Ishikawa (cell line): ENCODE data around the gene GARNL3.

Experiments
- CEBPB ChIP-seq: IDR thresholded peaks from 2 replicates; pipeline ENCODE4 v1.6.1; 2012
- CREB1 ChIP-seq: IDR thresholded peaks from 2 replicates; pipeline ENCODE4 v1.6.1; 2012; ENCODE audit warnings: low read depth
- EGR1 ChIP-seq: IDR thresholded peaks from 2 replicates; pipeline ENCODE4 v1.6.1; 2012
- EP300 ChIP-seq: IDR thresholded peaks from 2 replicates; pipeline ENCODE4 v1.6.1; 2012; ENCODE audit warnings: borderline replicate concordance
- FOXM1 ChIP-seq: IDR thresholded peaks from 2 replicates; pipeline ENCODE4 v1.6.1; 2012; ENCODE audit warnings: low read depth, borderline replicate concordance
- NFIC ChIP-seq: IDR thresholded peaks from 2 replicates; pipeline ENCODE4 v1.6.1; 2012
- RAD21 ChIP-seq: IDR thresholded peaks from 2 replicates; pipeline ENCODE4 v1.6.1; 2012; ENCODE audit warnings: low read depth
- TAF1 ChIP-seq: IDR thresholded peaks from 2 replicates; pipeline ENCODE4 v1.6.1; 2012; ENCODE audit warnings: low read depth, mild to moderate bottlenecking
- TCF12 ChIP-seq: IDR thresholded peaks from 2 replicates; pipeline ENCODE4 v1.6.1; 2012; ENCODE audit warnings: low read depth
- TEAD4 ChIP-seq: IDR thresholded peaks from 2 replicates; pipeline ENCODE4 v1.6.1; 2012
- YY1 ChIP-seq: IDR thresholded peaks from 2 replicates; pipeline ENCODE4 v1.6.1; 2012; ENCODE audit warnings: low read depth
- ZBTB7A ChIP-seq: IDR thresholded peaks from 2 replicates; pipeline ENCODE4 v1.6.1; 2012; ENCODE audit warnings: low read depth
- TF ChIP-seq, protein P1 (sequence below): IDR thresholded peaks from 2 replicates; pipeline ENCODE4 v1.6.1; 2012
- TF ChIP-seq, protein P2 (sequence below): IDR thresholded peaks from 2 replicates; pipeline ENCODE4 v1.6.1; 2012
- TF ChIP-seq, protein P3 (sequence below): IDR thresholded peaks from 2 replicates; pipeline ENCODE4 v1.6.1; 2012; ENCODE audit warnings: low read depth, mild to moderate bottlenecking

GARNL3 gene

DNA sequence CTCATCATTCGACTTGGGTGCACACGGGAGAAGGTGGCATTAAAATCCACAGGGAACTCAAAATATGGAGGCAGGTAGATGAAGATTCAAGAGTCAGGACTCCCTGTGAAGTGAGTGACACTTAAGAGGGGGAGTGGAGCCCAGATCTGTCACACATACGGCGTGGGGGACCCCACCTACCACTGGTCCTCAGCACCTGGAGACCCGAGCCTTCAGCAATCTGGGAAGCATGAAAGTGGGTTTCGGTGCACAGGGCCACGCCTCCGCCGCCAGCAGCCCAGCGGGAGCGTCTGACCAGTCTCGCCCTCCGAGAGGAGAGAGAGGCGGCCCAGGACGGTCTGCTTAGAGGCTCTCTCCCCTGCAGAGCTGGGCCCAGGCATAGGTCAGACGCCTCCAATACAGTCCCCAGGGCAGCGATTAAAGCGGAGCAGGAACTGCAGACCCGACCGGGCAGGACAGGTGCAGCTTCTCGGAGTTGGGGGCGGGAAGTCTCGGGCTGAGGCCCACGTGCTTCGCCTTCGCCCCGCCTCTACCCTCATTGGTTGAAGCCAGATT is 131.8 kb downstream of the GARNL3 start:
- TF ChIP-seq, protein P1, sequence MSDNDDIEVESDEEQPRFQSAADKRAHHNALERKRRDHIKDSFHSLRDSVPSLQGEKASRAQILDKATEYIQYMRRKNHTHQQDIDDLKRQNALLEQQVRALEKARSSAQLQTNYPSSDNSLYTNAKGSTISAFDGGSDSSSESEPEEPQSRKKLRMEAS = peak; percentile 97
- TF ChIP-seq RAD21 = no peak
- TF ChIP-seq TCF12 = peak; percentile 35; the same call in 1 of the 2 replicates
- TF ChIP-seq, protein P2, sequence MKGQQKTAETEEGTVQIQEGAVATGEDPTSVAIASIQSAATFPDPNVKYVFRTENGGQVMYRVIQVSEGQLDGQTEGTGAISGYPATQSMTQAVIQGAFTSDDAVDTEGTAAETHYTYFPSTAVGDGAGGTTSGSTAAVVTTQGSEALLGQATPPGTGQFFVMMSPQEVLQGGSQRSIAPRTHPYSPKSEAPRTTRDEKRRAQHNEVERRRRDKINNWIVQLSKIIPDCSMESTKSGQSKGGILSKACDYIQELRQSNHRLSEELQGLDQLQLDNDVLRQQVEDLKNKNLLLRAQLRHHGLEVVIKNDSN = peak; percentile 91
- TF ChIP-seq EGR1 = no peak
- 0 out of 2 replicates have a peak, but pooled peaks have one; percentile 11 for TF ChIP-seq CREB1
- TF ChIP-seq NFIC = peak; percentile 21; the same call in 1 of the 2 replicates
- TF ChIP-seq FOXM1 = no peak
- TF ChIP-seq ZBTB7A = no peak
- peak; percentile 35; the same call in 1 of the 2 replicates for TF ChIP-seq TAF1

DNA sequence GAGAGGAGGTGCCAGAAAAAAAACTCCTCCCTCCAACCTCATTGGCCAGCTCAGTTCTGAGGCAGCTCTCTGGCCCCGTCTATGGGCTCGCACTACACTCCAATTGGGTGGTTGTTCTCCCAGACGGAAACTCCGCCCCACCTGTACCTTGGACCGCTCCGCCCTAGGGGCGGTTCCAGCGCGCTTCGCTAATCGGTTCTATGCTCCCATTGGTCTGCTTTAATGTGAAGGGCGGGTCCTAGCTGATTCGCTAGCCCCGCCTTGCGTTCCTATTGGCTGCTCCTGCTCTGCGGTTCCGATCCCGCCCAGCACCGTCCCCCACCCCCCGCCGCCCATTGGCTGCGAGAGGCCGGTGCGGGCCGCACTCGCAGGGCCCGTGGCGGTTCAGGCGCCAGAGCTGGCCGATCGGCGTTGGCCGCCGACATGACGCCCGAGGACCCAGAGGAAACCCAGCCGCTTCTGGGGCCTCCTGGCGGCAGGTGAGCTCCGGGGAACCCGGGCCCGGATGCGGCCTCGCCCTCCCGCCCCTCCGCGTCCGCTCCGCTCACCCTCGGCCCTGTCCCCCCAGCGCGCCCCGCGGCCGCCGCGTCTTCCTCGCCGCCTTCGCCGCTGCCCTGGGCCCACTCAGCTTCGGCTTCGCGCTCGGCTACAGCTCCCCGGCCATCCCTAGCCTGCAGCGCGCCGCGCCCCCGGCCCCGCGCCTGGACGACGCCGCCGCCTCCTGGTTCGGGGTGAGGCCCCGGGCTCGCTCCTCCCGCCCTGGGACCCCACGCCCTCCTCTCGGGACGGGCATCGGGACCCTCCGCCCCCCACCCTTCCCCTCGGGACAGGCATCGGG is 132.5 kb downstream of the GARNL3 start, which contains the start of gene SLC2A8:
SLC2A8 (plus strand) TSS at position 362 of the 838 bp plus-strand sequence; CDS start at position 424, 62 bp downstream.
- TF ChIP-seq ZBTB7A (no peak; the same call in 1 of the 2 replicates), CEBPB (no peak), EGR1 (0 out of 2 replicates have a peak, but pooled peaks have one; percentile 4), TAF1 (peak; percentile 87), EP300 (no peak), FOXM1 (no peak), YY1 (no peak), TCF12 (no peak), TEAD4 (no peak), CREB1 (0 out of 2 replicates have a peak, but pooled peaks have one; percentile 8), RAD21 (0 out of 2 replicates have a peak, but pooled peaks have one; percentile 10), NFIC (no peak)
- TF ChIP-seq, protein P3, sequence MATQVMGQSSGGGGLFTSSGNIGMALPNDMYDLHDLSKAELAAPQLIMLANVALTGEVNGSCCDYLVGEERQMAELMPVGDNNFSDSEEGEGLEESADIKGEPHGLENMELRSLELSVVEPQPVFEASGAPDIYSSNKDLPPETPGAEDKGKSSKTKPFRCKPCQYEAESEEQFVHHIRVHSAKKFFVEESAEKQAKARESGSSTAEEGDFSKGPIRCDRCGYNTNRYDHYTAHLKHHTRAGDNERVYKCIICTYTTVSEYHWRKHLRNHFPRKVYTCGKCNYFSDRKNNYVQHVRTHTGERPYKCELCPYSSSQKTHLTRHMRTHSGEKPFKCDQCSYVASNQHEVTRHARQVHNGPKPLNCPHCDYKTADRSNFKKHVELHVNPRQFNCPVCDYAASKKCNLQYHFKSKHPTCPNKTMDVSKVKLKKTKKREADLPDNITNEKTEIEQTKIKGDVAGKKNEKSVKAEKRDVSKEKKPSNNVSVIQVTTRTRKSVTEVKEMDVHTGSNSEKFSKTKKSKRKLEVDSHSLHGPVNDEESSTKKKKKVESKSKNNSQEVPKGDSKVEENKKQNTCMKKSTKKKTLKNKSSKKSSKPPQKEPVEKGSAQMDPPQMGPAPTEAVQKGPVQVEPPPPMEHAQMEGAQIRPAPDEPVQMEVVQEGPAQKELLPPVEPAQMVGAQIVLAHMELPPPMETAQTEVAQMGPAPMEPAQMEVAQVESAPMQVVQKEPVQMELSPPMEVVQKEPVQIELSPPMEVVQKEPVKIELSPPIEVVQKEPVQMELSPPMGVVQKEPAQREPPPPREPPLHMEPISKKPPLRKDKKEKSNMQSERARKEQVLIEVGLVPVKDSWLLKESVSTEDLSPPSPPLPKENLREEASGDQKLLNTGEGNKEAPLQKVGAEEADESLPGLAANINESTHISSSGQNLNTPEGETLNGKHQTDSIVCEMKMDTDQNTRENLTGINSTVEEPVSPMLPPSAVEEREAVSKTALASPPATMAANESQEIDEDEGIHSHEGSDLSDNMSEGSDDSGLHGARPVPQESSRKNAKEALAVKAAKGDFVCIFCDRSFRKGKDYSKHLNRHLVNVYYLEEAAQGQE = 0 out of 2 replicates have a peak, but pooled peaks have one; percentile 12
- TF ChIP-seq, protein P1 = no peak; the same call in 1 of the 2 replicates
- TF ChIP-seq, protein P2 = 0 out of 2 replicates have a peak, but pooled peaks have one; percentile 8

DNA sequence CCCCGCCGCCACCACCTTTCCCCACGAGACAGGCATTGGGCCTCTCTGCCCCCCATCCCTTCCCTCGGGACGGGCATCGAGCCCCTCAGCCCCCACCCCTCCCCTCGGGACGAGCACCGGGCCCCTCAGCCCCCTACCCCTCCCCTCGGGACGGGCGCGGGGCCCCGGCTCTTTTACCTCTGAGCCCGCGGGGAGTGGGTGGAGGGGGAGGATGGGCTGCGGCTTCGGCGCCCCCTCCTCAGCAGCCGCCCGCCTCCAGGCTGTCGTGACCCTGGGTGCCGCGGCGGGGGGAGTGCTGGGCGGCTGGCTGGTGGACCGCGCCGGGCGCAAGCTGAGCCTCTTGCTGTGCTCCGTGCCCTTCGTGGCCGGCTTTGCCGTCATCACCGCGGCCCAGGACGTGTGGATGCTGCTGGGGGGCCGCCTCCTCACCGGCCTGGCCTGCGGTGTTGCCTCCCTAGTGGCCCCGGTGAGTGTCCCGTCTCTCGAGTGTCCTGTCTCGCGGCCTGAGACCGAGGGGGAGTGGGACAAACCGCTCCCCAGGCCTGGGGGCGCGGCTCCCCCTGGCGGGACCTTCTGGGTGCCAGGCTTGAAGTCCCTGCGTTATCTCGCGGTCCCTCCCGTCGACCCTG is 133.2 kb downstream of the GARNL3 start:
- TF ChIP-seq ZBTB7A (peak; percentile 70; the same call in 1 of the 2 replicates), TCF12 (no peak), RAD21 (peak; percentile 35; the same call in 1 of the 2 replicates)

DNA sequence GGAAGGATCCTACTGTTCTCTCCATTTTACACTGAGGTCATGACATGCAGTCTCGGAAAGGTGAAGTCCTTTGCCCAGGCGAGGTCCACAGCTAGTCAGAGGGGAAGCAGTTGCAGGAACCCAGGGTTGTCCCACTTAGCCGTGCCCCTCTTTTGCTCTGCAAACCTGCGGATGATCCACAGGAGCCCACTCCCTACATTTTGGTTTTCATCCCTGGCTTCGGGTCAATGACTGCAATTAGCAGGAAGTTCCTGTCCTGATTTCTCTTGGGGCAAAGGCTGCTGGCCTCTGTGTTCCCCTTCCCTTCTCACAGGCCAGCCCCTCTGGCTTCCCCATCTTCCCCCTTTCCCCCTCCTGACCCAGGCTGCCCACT is 133.7 kb downstream of the GARNL3 start:
- TF ChIP-seq, protein P1 = no peak
- TF ChIP-seq TEAD4 (no peak), EP300 (no peak), NFIC (no peak), RAD21 (no peak), YY1 (no peak), EGR1 (no peak), CREB1 (no peak), TAF1 (no peak), CEBPB (no peak)
- TF ChIP-seq, protein P3 = no peak
